Nasal cavity respiratory epithelium epithelial cell of viscerocranial mucosa (primary cell): ENCODE results near the gene CNTLN. TPM values are rescaled to one million over a fixed set of nuclear protein-coding genes. Genes with fewer than 3 reads are reported as not detected.

ENCODE experiments used
- total RNA-seq: library from RNA; depleted of rRNA; stranded (reverse); fragments of >200 nt; gene quantifications from 2 replicates; pipeline ENCODE4 v1.2.3, GENCODE V29; 2014

The CNTLN gene
- 1.4 and 3.3 TPM in 2 replicates for total RNA-seq

GRCh38 chr9:17134396-17135294 lies at the start of gene CNTLN:
CNTLN (plus strand) TSS chr9:17135040; CDS start chr9:17135066, 26 bp downstream.

